ENCODE measurements around the gene HERPUD1.
A peak's percentile ranks its signal among the peaks of the same experiment; 100 is the strongest.

DNA sequence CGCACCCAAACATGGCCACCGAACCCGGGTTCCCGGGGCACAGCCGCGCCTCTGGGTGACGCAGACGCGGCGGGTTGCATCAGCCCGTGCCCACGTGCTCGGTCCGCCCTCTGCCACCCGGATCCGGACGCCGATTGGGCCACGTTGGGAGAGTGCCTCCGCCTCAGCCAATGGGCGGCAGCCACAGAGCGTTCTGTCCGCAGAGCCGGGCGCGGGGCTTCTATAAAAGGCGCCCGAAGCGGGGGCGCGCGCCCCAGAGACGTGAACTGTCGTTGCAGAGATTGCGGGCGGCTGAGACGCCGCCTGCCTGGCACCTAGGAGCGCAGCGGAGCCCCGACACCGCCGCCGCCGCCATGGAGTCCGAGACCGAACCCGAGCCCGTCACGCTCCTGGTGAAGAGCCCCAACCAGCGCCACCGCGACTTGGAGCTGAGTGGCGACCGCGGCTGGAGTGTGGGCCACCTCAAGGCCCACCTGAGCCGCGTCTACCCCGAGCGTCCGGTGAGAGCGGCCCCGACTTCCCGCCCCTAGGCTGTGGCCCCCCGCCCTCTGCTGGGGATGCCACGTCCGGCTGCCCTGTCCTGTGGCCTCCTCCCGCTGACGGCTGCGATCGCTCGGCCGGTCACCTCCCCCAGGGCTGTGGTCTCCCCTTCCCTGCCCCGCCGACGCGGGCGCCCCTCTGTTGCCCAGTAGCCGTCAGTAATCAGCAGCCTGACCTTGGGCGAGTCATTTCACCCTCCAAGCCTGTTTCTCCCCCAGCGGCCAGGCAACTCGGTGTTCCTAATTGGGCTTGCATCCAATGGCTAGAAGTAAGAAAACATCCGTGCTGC, at the start of gene HERPUD1:
- TF ChIP-seq ZFP41 (tag by site-specific recombination; IDR thresholded peaks at IDR 0.05; ENCODE audit: borderline replicate concordance) (peak; percentile 71; the same call in 1 of the 2 replicates), CTCF (tag by site-specific recombination; IDR thresholded peaks at IDR 0.05) (peak; percentile 74), ZNF114 (tag by site-specific recombination; IDR thresholded peaks at IDR 0.05) (no peak)

Measured in HEK293 (cell line).